HepG2 (cell line): Measurements from ENCODE around the gene LPAR1. TPM values are rescaled to one million over a fixed set of nuclear protein-coding genes. Genes with fewer than 3 reads are reported as not detected.

Experiments
- ARNT2 ChIP-seq: sonication (generic); formaldehyde crosslinking; IDR thresholded peaks from 2 replicates; pipeline ENCODE4 v1.8.0; 2022; ENCODE audit warnings: mild to moderate bottlenecking, low read depth, missing genetic modification reagents, moderate library complexity
- PBX3 ChIP-seq: sonication (generic); formaldehyde crosslinking; IDR thresholded peaks from 2 replicates; pipeline ENCODE4 v1.8.1; 2023; ENCODE audit warnings: missing genetic modification reagents, inconsistent platforms, borderline replicate concordance
- SYNCRIP ChIP-seq: fragments of 200-400 bp; formaldehyde crosslinking; IDR thresholded peaks from 2 replicates; pipeline ENCODE4 v1.6.1; 2018; ENCODE audit warnings: mild to moderate bottlenecking, low read depth, low read length; ENCODE audit not compliant: insufficient read depth
- USF2 ChIP-seq, 2 experiments: sonication (generic) in 1 of 2; formaldehyde crosslinking in 1 of 2; IDR thresholded peaks; 2 replicates each; pipeline versions ENCODE4 v1.5.1 to v1.6.1; 2011 to 2020; ENCODE audit warnings: borderline replicate concordance in 1 of 2, low read depth in 1 of 2, low read length in 1 of 2, mild to moderate bottlenecking in 1 of 2, missing genetic modification reagents in 1 of 2, moderate library complexity in 1 of 2
- ZNF441 ChIP-seq: sonication (generic); formaldehyde crosslinking; IDR thresholded peaks from 2 replicates; pipeline ENCODE4 v1.7.0; 2021; ENCODE audit warnings: missing genetic modification reagents, borderline replicate concordance
- ZNF841 ChIP-seq: sonication (generic); formaldehyde crosslinking; IDR thresholded peaks from 2 replicates; pipeline ENCODE4 v1.8.1; 2023; ENCODE audit warnings: missing genetic modification reagents, borderline replicate concordance
- polyA plus RNA-seq, 8 experiments: library from polyadenylated mRNA; depleted of rRNA in 3 of 8; stranded (reverse) in 7 of 8; unstranded in 1 of 8; fragments of >200 nt; fragmentation: Illumina TruSeq in 4 of 8; extraction: Trizol in 4 of 8; gene quantifications; 2 replicates each; pipeline versions ENCODE4 v1.2.1 to v1.2.3, GENCODE V29; 2011 to 2016; ENCODE audit warnings: low read depth in 4 of 8, missing spikeins in 1 of 8, mixed read lengths in 1 of 8; ENCODE audit not compliant: insufficient read depth in 1 of 8
- total RNA-seq, 5 experiments: library from RNA; depleted of rRNA; stranded (reverse); fragments of >200 nt; fragmentation: Illumina TruSeq; extraction: Trizol; gene quantifications; 2 replicates each; pipeline ENCODE4 v1.2.3, GENCODE V29; 2016; ENCODE audit warnings: low read depth in 1 of 5
- TF ChIP-seq, protein P1 (sequence below): IDR thresholded peaks from 2 replicates; pipeline ENCODE4 v1.6.1; 2016; ENCODE audit warnings: missing compliant biosample characterization, missing genetic modification reagents, borderline replicate concordance

The LPAR1 gene
- total and polyA plus RNA-seq, 2 of the 13 experiments (the other 11 are each of a cell fraction or from before 2014, with no cell fraction given), result not detected

DNA sequence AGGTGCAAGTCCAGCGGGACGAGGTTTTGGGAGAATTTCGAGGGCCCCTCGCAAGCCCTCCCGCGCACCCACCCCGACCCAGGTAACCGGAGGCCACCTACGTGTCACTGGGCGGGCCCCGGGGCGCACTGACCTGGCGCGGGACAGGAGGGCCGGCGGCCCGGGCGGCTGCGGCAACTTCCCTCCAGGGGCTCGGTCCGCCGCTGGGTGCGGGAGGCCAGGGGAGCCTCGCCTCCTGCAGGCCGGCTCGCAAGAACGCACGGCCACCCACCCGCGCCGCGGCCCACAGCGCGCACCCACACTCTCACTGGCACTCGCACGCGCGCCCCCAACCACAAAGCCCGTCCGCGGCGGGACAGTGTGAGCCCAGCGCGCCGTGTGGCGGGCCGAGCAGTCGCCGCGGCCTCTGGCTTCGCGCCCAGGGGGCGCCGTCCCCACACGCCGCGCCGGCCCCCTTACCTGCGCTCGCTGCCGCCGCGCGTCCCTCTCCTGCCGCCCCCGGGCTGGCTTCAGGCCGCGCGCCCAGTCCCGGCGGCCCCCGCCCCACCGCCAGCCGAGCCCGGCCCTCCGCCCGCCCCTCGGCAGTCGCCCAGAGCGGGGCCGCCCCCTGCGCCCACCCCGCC is 451 bp downstream of the LPAR1 start (continued):
- TF ChIP-seq USF2 (IDR thresholded peaks at IDR 0.05; ENCODE audit: low read depth, low read length) (no peak), USF2 (CRISPR knock-in tag; IDR thresholded peaks at IDR 0.05; ENCODE audit: borderline replicate concordance) (no peak), ZNF441 (CRISPR knock-in tag) (no peak), ARNT2 (CRISPR knock-in tag) (0 out of 2 replicates have a peak, but pooled peaks have one; percentile 27), PBX3 (CRISPR knock-in tag) (no peak), SYNCRIP (no peak), ZNF841 (CRISPR knock-in tag) (no peak)
- TF ChIP-seq, protein P1, sequence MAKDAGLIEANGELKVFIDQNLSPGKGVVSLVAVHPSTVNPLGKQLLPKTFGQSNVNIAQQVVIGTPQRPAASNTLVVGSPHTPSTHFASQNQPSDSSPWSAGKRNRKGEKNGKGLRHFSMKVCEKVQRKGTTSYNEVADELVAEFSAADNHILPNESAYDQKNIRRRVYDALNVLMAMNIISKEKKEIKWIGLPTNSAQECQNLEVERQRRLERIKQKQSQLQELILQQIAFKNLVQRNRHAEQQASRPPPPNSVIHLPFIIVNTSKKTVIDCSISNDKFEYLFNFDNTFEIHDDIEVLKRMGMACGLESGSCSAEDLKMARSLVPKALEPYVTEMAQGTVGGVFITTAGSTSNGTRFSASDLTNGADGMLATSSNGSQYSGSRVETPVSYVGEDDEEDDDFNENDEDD, result peak; percentile 51; the same call in 1 of the 2 replicates
